HUES6 (cell line): Measurements from ENCODE around the gene PYCR2.

Experiments
- H3K27ac ChIP-seq: 2 replicates; pipeline ENCODE4 v1.7.0; 2013; ENCODE audit warnings: low read depth, mild to moderate bottlenecking, low read length, inconsistent platforms
- H3K27me3 ChIP-seq: 2 replicates; pipeline ENCODE4 v1.6.1; 2013; ENCODE audit warnings: low read length; ENCODE audit not compliant: control insufficient read depth, insufficient read depth
- H3K36me3 ChIP-seq: 2 replicates; pipeline ENCODE4 v1.6.1; 2013; ENCODE audit warnings: low read length; ENCODE audit not compliant: control insufficient read depth, insufficient read depth
- H3K4me1 ChIP-seq: 2 replicates; pipeline ENCODE4 v1.6.1; 2013; ENCODE audit warnings: low read length; ENCODE audit not compliant: control insufficient read depth, insufficient read depth
- H3K4me3 ChIP-seq: 2 replicates; pipeline ENCODE4 v1.5.1; 2013; ENCODE audit warnings: low read depth, low read length
- H3K9ac ChIP-seq: one replicate; pipeline ENCODE4 v1.6.1; 2013; ENCODE audit warnings: mild to moderate bottlenecking, low read length
- H3K9me3 ChIP-seq: 2 replicates; pipeline ENCODE4 v1.6.1; 2013; ENCODE audit warnings: low read depth, low read length; ENCODE audit not compliant: control insufficient read depth, insufficient read depth

PYCR2 gene

DNA sequence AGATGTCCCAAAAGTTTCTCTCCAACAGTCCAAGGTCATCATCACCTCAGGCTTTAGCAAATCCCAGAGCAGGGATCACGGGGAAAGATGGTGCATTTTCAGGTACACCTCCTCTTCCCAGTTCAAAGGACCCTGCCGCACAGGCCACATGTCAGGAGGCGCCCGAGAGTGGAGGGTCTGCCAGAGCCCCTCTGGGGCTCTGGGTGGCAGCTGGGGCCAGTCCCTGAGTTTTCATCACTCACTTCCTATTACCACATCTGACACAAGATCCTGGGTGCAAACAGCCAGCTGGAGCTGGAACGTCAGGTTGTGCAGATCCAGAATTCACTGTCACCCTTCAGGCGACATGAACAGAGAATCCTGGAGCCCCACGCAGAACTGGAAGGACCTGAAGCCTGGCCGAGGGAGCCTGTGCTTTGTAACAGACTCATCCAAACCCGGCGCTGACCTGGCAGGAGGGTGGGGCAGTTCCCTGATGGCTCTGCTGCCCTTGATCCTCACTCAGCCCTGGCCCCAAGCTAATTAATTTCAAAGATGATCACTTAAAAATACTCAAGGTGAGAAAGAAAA lies 50.7 kb downstream of the PYCR2 start:
- Histone ChIP-seq H3K9ac (no peak overlapping the region), H3K27ac (no peak overlapping the region), H3K4me1 (peaks cover 17% of the 10 kb centered on the region; the same call in 1 of the 2 replicates), H3K4me3 (no peak overlapping the region), H3K27me3 (no peaks in the 10 kb centered on the region), H3K9me3 (no peaks in the 10 kb centered on the region), H3K36me3 (peaks cover 75% of the 10 kb centered on the region)

DNA sequence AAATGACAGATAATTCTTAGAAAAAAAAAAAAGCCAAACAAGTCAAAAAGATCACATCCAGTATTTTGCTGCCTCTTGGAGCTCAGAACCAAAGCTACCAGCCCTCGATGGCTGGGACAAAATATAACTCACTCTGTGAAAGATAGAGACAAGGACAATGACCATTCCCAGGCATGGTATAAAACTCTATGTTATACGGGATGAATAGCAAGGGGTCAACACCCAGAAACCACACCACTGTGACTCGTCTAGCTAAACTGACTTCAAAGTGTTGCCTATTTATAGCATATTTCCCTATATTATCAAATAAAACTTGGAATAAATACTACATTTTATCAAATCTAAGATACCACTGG lies 52.0 kb downstream of the PYCR2 start:
- Histone ChIP-seq H3K9me3 (no peaks in the 10 kb centered on the region), H3K4me3 (no peak overlapping the region), H3K36me3 (peaks cover 82% of the 10 kb centered on the region), H3K27me3 (no peaks in the 10 kb centered on the region), H3K9ac (no peak overlapping the region), H3K27ac (no peak overlapping the region), H3K4me1 (peaks cover 10% of the 10 kb centered on the region; the same call in 1 of the 2 replicates)

DNA sequence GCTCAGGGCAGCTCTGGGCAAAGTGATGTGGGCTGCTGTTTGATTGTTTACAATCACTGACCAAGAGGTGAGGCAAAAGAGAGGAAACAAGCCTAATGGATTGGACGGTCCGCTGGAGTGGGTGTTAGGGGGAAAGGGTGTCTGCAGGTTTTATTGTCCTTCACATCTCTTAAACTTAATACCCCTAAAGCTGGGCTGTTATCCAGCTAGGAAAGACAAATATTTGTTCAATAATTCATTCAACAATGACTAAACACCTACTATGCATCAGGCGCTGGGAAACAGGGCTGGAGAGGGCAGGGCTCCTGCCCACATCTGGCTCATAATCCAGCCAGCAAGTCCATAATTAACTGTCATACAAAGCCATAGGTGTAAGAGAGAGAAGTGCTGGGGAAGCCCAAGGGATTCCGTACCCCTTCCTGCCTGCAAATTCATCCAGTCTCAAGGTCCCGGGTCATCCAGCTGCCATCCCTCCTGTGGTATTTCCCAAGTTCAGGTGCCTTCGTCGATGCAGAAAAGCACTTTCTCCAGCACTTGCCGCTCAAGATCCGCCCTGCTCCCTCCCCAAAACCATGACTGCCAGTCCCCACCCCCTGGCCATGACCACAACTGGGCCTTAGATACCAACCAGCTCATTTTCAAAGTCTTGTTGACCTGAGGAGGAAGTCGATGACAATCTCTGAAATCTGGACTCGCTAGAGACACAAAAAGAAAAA lies 52.5 kb downstream of the PYCR2 start:
- H3K4me3 ChIP-seq = no peak overlapping the region
- H3K9ac ChIP-seq = no peak overlapping the region
- peaks cover 83% of the 10 kb centered on the region for H3K36me3 ChIP-seq
- no peaks in the 10 kb centered on the region for H3K9me3 ChIP-seq
- H3K4me1 ChIP-seq = peaks cover 10% of the 10 kb centered on the region; the same call in 1 of the 2 replicates
- H3K27me3 ChIP-seq = no peaks in the 10 kb centered on the region
- H3K27ac ChIP-seq = no peak overlapping the region

DNA sequence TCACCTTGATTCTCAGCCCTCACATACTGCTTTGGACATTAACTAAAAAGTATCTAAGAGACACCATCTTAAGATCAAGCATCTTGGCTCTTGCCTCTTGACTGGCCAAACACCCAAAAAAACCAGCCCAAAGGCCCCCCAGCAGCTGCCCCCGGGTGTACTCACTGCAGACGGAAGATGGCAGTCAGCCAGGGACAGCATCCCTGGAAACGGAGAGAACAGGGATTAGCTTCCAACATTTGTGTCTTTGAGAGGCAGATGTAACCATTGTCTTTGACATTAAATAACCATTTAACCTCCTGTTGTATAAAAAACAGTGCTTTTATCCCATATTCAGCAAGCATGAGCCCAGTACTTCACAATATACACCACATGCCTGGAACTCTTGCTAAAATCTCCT lies 53.1 kb downstream of the PYCR2 start:
- H3K27me3 ChIP-seq = no peaks in the 10 kb centered on the region
- H3K9ac ChIP-seq = no peak overlapping the region
- no peak overlapping the region for H3K4me3 ChIP-seq
- H3K27ac ChIP-seq = no peak overlapping the region
- peaks cover 86% of the 10 kb centered on the region for H3K36me3 ChIP-seq
- H3K4me1 ChIP-seq = peaks cover 7% of the 10 kb centered on the region; the same call in 1 of the 2 replicates
- no peaks in the 10 kb centered on the region for H3K9me3 ChIP-seq
